ENCODE data around the gene OSBP. TPM values are rescaled to one million over a fixed set of nuclear protein-coding genes. Genes with fewer than 3 reads are reported as not detected.

The OSBP gene
- total RNA-seq = 10 to 100 TPM; 54.9 to 58.2 TPM
- 21.8 TPM for polyA plus RNA-seq (2013, experiment 1 of 2)
- polyA plus RNA-seq (2013, experiment 2 of 2) = 24.1 TPM
- total RNA-seq = 64.6 to 165 (median 96.1) reads per million in 172 experiments

- H3K9me3 ChIP-seq (ENCODE audit: control insufficient read depth in 1 of 2, insufficient read depth in 1 of 2, low read length in 2 of 2) = no peaks in the 10 kb centered on the region
- peaks cover 48% of the 10 kb centered on the region for H3K4me1 Mint-ChIP-seq (ENCODE audit: low read depth)
- H3K4me1 ChIP-seq (ENCODE audit: insufficient read depth, low read length) = peaks cover 22% of the 10 kb centered on the region
- peak within 1 kb of the TSS; percentile 96 for H3K4me3 Mint-ChIP-seq
- H3K36me3 Mint-ChIP-seq (ENCODE audit: low read depth) = peaks cover 32% of the 10 kb centered on the region
- H3K27me3 ChIP-seq (ENCODE audit: control insufficient read depth in 1 of 2, insufficient read depth in 2 of 2, low read length in 2 of 2) = no peaks in the 10 kb centered on the region
- H3K27me3 Mint-ChIP-seq = no peaks in the 10 kb centered on the region
- peaks cover 10% of the 10 kb centered on the region for H3K36me3 ChIP-seq (ENCODE audit: insufficient read depth, low read length)
- H3K27ac ChIP-seq (ENCODE audit: low read depth in 1 of 2, low read length in 2 of 2) = peak within 1 kb of the TSS; percentile 90 to 99
- TF ChIP-seq CTCF (IDR thresholded peaks at IDR 0.05) = no peak
- peak within 1 kb of the TSS; percentile 77 for H3K27ac Mint-ChIP-seq
- H3K4me3 ChIP-seq (ENCODE audit: low read length) = peak within 1 kb of the TSS; percentile 68
- no peaks in the 10 kb centered on the region for H3K9me3 Mint-ChIP-seq
- peak; percentile 74 for ATAC-seq (ENCODE audit: poor library complexity)
- intact Hi-C loops (cut with DNase I, micrococcal nuclease) = loop anchor here (1.0 to 10.0 kb wide), 6 partner anchors 53 to 1041 kb away; partner anchors contain the start of genes PATL1 (in 2 of the 2), LPXN (in 1 of the 2) and ZFP91 (in 1 of the 2)
- ChIA-PET POLR2A (interaction anchor here (0.9 to 3.8 kb wide), 30 partner anchors 9 to 1813 kb away, joined by 3 to 130 read pairs (median 6); partner anchors contain the start of genes CPSF7, MRPL16, PATL1 and SDHAF2), CTCF (interaction anchor here (0.7 to 2.8 kb wide), 5 partner anchors 50 to 445 kb away, joined by 3 to 9 read pairs (median 4); no protein-coding TSS in a partner anchor)
- peak; percentile 93 to 100 (median 96) for DNase-seq
These were observed at the start of gene OSBP for GRCh38 chr11:59615637-59616395. Gene OSBP (minus strand): TSS chr11:59615774. CDS start chr11:59615664, 110 bp downstream.

- no peak overlapping the region for H3K4me3 ChIP-seq (ENCODE audit: low read length)
- H3K27ac ChIP-seq (ENCODE audit: low read depth in 1 of 2, low read length in 2 of 2) = no peak overlapping the region
- ChIA-PET POLR2A (interaction anchor here (1.0 kb wide), 1 partner anchor 45 kb away, joined by 4 read pairs; the partner anchor contains the start of gene OSBP), CTCF (no interaction called here)
- H3K36me3 Mint-ChIP-seq (ENCODE audit: low read depth) = peaks cover 77% of the 10 kb centered on the region
- ATAC-seq (ENCODE audit: poor library complexity) (no peak), DNase-seq (no peak)
- H3K9me3 ChIP-seq (ENCODE audit: control insufficient read depth in 1 of 2, insufficient read depth in 1 of 2, low read length in 2 of 2) = no peaks in the 10 kb centered on the region
- H3K9me3 Mint-ChIP-seq = no peaks in the 10 kb centered on the region
- H3K27me3 Mint-ChIP-seq = no peaks in the 10 kb centered on the region
- intact Hi-C loops (cut with DNase I, micrococcal nuclease) = loop anchor here in 1 of 2 experiments (10.0 kb wide), 1 partner anchor 516 kb away; the partner anchor contains the start of gene FAM111A
- peaks cover 38% of the 10 kb centered on the region for H3K4me1 Mint-ChIP-seq (ENCODE audit: low read depth)
- H3K27ac Mint-ChIP-seq = peak overlapping the region; percentile 9
- H3K27me3 ChIP-seq (ENCODE audit: control insufficient read depth in 1 of 2, insufficient read depth in 2 of 2, low read length in 2 of 2) = no peaks in the 10 kb centered on the region
- TF ChIP-seq CTCF (IDR thresholded peaks at IDR 0.05) = no peak
- H3K4me3 Mint-ChIP-seq = no peak overlapping the region
- H3K4me1 ChIP-seq (ENCODE audit: insufficient read depth, low read length) = peaks cover 14% of the 10 kb centered on the region
- H3K36me3 ChIP-seq (ENCODE audit: insufficient read depth, low read length) = peaks cover 88% of the 10 kb centered on the region
These were observed 45.0 kb upstream of the OSBP start for GRCh38 chr11:59660621-59661020.

- Mint-ChIP-seq H3K27me3 (no peaks in the 10 kb centered on the region), H3K27ac (peak overlapping the region; percentile 9), H3K4me1 (ENCODE audit: low read depth) (peaks cover 33% of the 10 kb centered on the region), H3K9me3 (no peaks in the 10 kb centered on the region), H3K4me3 (no peak overlapping the region), H3K36me3 (ENCODE audit: low read depth) (peaks cover 77% of the 10 kb centered on the region)
- Histone ChIP-seq H3K9me3 (ENCODE audit: control insufficient read depth in 1 of 2, insufficient read depth in 1 of 2, low read length in 2 of 2) (no peaks in the 10 kb centered on the region), H3K36me3 (ENCODE audit: insufficient read depth, low read length) (peaks cover 88% of the 10 kb centered on the region), H3K27me3 (ENCODE audit: control insufficient read depth in 1 of 2, insufficient read depth in 2 of 2, low read length in 2 of 2) (no peaks in the 10 kb centered on the region), H3K27ac (ENCODE audit: low read depth in 1 of 2, low read length in 2 of 2) (no peak overlapping the region), H3K4me3 (ENCODE audit: low read length) (no peak overlapping the region), H3K4me1 (ENCODE audit: insufficient read depth, low read length) (peaks cover 10% of the 10 kb centered on the region)
- intact Hi-C loops (cut with DNase I, micrococcal nuclease) = loop anchor here in 1 of 2 experiments (10.0 kb wide), 1 partner anchor 515 kb away; the partner anchor contains the start of gene FAM111A
- ChIA-PET CTCF (no interaction called here), POLR2A (interaction anchor here (1.0 kb wide), 1 partner anchor 44 kb away, joined by 4 read pairs; the partner anchor contains the start of gene OSBP)
- TF ChIP-seq CTCF (IDR thresholded peaks at IDR 0.05) = no peak
- ATAC-seq (ENCODE audit: poor library complexity) = no peak
- DNase-seq = no peak
These were observed 44.4 kb upstream of the OSBP start for GRCh38 chr11:59659981-59660380.
